ENCODE data around the gene INPP4A.

DNA sequence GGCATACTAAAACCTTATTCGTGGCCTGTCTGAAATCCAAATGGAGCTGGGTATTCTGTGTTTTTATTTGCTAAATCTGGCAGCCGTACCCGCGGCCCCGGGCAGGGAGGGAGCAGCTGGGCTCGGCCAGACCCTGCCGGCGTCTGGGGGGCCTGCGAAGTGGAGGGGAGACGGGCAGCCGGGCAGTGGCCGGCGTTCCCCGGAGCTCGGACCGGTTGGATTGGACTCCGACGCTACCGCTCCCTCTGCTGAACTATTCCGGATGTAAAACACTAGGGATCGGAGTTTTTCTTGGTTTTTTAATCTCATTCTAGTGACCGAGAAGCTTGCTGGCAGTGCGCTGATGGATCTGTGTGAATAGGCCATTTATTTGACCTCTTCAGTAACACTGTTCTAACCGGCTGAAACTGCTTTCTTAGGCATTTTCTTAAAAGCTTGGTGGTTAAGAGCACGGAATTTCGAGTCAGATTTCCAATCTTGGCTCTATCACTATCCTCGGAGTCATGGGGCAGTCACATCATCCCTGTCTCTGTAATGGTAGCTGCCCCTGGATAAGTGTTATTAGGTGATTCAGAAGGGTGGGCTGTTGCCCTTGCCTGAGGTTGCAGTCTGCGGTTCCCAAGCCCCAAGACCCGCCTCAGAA is 164.4 kb downstream of the INPP4A start:
- no peak for TF ChIP-seq POLR2A (IDR thresholded peaks at IDR 0.05; ENCODE audit: low read depth)
- TF ChIP-seq, protein P1, sequence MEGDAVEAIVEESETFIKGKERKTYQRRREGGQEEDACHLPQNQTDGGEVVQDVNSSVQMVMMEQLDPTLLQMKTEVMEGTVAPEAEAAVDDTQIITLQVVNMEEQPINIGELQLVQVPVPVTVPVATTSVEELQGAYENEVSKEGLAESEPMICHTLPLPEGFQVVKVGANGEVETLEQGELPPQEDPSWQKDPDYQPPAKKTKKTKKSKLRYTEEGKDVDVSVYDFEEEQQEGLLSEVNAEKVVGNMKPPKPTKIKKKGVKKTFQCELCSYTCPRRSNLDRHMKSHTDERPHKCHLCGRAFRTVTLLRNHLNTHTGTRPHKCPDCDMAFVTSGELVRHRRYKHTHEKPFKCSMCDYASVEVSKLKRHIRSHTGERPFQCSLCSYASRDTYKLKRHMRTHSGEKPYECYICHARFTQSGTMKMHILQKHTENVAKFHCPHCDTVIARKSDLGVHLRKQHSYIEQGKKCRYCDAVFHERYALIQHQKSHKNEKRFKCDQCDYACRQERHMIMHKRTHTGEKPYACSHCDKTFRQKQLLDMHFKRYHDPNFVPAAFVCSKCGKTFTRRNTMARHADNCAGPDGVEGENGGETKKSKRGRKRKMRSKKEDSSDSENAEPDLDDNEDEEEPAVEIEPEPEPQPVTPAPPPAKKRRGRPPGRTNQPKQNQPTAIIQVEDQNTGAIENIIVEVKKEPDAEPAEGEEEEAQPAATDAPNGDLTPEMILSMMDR (IDR thresholded peaks at IDR 0.05) = no peak
- TF ChIP-seq POLR2AphosphoS5 (IDR thresholded peaks at IDR 0.05) = no peak
